ENCODE data around the gene CACNG5. TPM values are rescaled to one million over a fixed set of nuclear protein-coding genes. Genes with fewer than 3 reads are reported as not detected.

The CACNG5 gene
- total RNA-seq, 1 donor from 2014 or later: not detected

DNA sequence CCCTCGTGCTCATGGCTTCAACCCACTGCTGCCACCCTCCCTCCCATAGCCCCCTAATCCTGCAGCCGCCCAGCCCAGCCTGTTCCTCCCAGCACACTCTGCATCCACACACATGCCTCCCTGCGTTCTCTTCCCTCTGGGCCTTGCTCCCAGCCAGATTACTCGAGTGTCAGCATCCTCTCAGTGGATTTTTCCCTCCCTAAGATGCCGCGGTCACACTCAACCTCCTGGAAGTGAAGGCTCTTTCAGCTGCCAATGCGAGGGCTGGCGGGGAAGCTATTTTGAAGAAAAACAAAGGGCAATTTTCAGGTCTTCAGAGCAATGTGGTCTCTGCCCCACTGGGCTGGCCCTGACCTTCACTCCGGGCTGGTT lies 23.2 kb upstream of the CACNG5 start:
- no peak overlapping the region for H3K4me3 Mint-ChIP-seq (ENCODE audit: low read depth)
- no peaks in the 10 kb centered on the region for H3K36me3 Mint-ChIP-seq (ENCODE audit: insufficient read depth)
- H3K27ac Mint-ChIP-seq: no peak overlapping the region
- no peaks in the 10 kb centered on the region for H3K9me3 Mint-ChIP-seq (ENCODE audit: low read depth)
- H3K4me1 Mint-ChIP-seq (ENCODE audit: low read depth): no peaks in the 10 kb centered on the region
- H3K27me3 Mint-ChIP-seq: peaks cover 7% of the 10 kb centered on the region
- DNase-seq (ENCODE audit: low spot score, unreplicated experiment): no peak
- TF ChIP-seq, protein P1, sequence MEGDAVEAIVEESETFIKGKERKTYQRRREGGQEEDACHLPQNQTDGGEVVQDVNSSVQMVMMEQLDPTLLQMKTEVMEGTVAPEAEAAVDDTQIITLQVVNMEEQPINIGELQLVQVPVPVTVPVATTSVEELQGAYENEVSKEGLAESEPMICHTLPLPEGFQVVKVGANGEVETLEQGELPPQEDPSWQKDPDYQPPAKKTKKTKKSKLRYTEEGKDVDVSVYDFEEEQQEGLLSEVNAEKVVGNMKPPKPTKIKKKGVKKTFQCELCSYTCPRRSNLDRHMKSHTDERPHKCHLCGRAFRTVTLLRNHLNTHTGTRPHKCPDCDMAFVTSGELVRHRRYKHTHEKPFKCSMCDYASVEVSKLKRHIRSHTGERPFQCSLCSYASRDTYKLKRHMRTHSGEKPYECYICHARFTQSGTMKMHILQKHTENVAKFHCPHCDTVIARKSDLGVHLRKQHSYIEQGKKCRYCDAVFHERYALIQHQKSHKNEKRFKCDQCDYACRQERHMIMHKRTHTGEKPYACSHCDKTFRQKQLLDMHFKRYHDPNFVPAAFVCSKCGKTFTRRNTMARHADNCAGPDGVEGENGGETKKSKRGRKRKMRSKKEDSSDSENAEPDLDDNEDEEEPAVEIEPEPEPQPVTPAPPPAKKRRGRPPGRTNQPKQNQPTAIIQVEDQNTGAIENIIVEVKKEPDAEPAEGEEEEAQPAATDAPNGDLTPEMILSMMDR (IDR thresholded peaks at IDR 0.05; ENCODE audit: unreplicated experiment): no peak

DNA sequence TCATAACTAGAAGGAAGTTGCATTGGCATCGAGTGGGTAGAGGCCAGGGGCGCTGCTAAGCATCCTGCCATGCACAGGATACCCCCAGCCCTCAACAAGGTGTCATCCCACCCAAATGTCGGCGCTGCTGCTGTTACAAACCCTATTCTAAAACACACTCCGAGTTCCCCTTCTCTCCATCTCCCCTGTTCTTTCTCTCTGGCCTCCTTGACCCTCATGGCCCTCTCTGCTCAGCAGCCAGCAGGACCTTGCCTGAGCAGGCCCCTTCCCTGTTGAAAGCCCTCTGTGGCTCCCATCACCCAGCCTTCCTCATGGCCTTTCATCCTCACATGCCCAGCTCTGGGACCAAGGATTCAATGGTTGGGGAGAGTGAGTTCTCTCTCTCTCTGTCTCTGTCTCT lies 22.3 kb upstream of the CACNG5 start:
- no peak overlapping the region for H3K4me3 Mint-ChIP-seq (ENCODE audit: low read depth)
- H3K27me3 Mint-ChIP-seq: peaks cover 7% of the 10 kb centered on the region
- H3K27ac Mint-ChIP-seq: no peak overlapping the region
- TF ChIP-seq, protein P1 (IDR thresholded peaks at IDR 0.05; ENCODE audit: unreplicated experiment): no peak
- no peaks in the 10 kb centered on the region for H3K36me3 Mint-ChIP-seq (ENCODE audit: insufficient read depth)
- H3K4me1 Mint-ChIP-seq (ENCODE audit: low read depth): no peaks in the 10 kb centered on the region
- peaks cover 4% of the 10 kb centered on the region for H3K9me3 Mint-ChIP-seq (ENCODE audit: low read depth)
- no peak for DNase-seq (ENCODE audit: low spot score, unreplicated experiment)

- H3K4me3 Mint-ChIP-seq (ENCODE audit: low read depth): no peak overlapping the region
- TF ChIP-seq, protein P1 (IDR thresholded peaks at IDR 0.05; ENCODE audit: unreplicated experiment): no peak
- peaks cover 9% of the 10 kb centered on the region for H3K9me3 Mint-ChIP-seq (ENCODE audit: low read depth)
- no peaks in the 10 kb centered on the region for H3K36me3 Mint-ChIP-seq (ENCODE audit: insufficient read depth)
- no peak overlapping the region for H3K27ac Mint-ChIP-seq
- DNase-seq (ENCODE audit: low spot score, unreplicated experiment): no peak
- H3K4me1 Mint-ChIP-seq (ENCODE audit: low read depth): no peaks in the 10 kb centered on the region
- H3K27me3 Mint-ChIP-seq: peaks cover 7% of the 10 kb centered on the region
Measured at GRCh38 chr17:66813296-66813695, 21.6 kb upstream of the CACNG5 start.

DNA sequence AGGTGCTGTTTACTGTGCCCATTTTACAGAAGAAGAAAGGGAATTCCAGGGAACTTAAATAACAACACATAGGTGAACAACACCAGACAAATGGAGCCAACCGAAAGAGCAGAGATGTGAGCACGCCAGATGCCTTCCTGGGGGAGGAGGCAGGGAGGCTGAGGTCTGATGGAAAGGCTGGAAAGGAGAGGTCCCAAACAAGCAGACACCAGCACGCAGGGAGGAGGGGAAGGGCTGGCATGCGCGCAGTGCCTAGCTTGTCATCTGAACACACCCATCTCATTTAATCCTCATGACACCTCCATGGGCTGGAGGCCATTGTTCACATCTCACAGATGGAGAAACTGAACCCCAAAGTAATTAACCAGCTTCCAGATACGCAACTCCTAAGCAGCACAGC lies 20.9 kb upstream of the CACNG5 start:
- Mint-ChIP-seq H3K4me3 (ENCODE audit: low read depth) (no peak overlapping the region), H3K9me3 (ENCODE audit: low read depth) (peaks cover 9% of the 10 kb centered on the region), H3K4me1 (ENCODE audit: low read depth) (no peaks in the 10 kb centered on the region), H3K27ac (no peak overlapping the region), H3K27me3 (peaks cover 7% of the 10 kb centered on the region), H3K36me3 (ENCODE audit: insufficient read depth) (no peaks in the 10 kb centered on the region)
- TF ChIP-seq, protein P1 (IDR thresholded peaks at IDR 0.05; ENCODE audit: unreplicated experiment): no peak
- no peak for DNase-seq (ENCODE audit: low spot score, unreplicated experiment)

DNA sequence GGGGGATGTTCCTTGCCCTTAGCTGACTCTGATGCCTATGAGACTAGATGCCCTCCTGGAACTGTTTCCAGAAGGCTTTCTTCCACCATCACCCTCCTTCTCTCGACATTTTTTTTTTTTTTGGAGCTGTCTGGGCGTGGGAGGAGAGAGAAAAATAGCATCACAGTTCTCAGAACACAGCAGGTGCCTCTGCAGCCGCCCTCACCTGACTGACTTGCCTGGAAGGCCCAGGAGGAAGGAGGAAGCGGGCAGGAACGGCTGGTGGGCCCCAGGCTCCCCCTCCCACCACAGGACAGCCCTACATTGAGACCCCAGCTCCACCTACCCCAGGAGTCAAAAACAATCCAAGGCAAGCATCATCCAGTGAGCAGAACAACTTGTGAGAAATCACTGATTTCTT lies 20.3 kb upstream of the CACNG5 start:
- Mint-ChIP-seq H3K9me3 (ENCODE audit: low read depth) (peaks cover 9% of the 10 kb centered on the region), H3K4me3 (ENCODE audit: low read depth) (no peak overlapping the region), H3K36me3 (ENCODE audit: insufficient read depth) (no peaks in the 10 kb centered on the region), H3K27me3 (peaks cover 7% of the 10 kb centered on the region), H3K4me1 (ENCODE audit: low read depth) (no peaks in the 10 kb centered on the region), H3K27ac (no peak overlapping the region)
- TF ChIP-seq, protein P1 (IDR thresholded peaks at IDR 0.05; ENCODE audit: unreplicated experiment): no peak
- no peak for DNase-seq (ENCODE audit: low spot score, unreplicated experiment)

All from progenitor cell of endocrine pancreas (in vitro differentiated cells).